ENCODE data around the gene ZCCHC14.

The ZCCHC14 gene

DNA sequence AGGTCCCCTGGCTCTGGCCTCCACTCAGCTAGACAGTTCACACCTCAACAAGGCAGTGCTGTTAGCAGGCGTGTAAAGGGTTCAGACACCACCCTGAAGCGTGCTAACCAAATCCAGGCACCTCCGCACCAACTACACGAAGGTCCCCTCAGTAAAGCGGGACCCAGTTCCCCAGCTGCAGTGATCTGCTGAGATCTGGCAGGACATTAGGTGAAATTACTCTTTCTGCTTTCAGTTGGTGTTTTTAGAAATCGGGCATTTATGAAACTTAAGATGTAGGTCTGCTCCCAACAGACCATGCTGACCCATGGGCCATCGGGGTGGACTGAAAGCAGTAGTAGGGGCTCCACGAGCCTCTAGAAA, 136.4 kb downstream of the ZCCHC14 start:
- DNase-seq = no peak

Measured in DMS53 (cell line).